Measurements from ENCODE around the gene PLXNA4. TPM values are rescaled to one million over a fixed set of nuclear protein-coding genes. Genes with fewer than 3 reads are reported as not detected.

Gene PLXNA4
- total RNA-seq, 1 experiment from 2014 or later = 0.81 TPM

DNA sequence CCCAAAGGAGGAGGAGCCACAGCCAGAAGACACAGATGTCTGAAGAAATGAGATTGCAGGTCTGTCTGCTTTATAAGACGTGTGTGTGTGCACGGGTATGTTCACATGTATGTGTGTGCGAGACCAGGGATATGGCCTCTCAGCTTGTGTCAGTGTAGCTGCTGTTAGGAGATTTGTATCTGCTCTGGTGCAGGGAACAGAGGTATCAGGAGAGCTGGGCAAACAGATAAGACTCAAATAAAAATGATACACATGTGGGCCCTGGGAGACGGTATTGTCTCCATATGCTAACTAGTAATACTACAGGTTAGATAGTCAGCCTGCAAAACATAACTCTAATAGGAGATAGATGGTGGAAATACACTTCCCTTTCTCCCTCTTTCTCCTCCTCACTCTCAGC lies 161.0 kb downstream of the PLXNA4 start:
- Mint-ChIP-seq H3K27me3 (ENCODE audit: low read depth) (no peaks in the 10 kb centered on the region), H3K9me3 (peaks cover 2% of the 10 kb centered on the region), H3K4me3 (no peak overlapping the region), H3K4me1 (peaks cover 4% of the 10 kb centered on the region; the same call in 1 of the 2 replicates), H3K36me3 (no peaks in the 10 kb centered on the region), H3K27ac (no peak overlapping the region)
- TF ChIP-seq, protein P1, sequence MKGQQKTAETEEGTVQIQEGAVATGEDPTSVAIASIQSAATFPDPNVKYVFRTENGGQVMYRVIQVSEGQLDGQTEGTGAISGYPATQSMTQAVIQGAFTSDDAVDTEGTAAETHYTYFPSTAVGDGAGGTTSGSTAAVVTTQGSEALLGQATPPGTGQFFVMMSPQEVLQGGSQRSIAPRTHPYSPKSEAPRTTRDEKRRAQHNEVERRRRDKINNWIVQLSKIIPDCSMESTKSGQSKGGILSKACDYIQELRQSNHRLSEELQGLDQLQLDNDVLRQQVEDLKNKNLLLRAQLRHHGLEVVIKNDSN (CRISPR knock-in tag; IDR thresholded peaks at IDR 0.05) = no peak
- TF ChIP-seq ZNF423 (CRISPR knock-in tag; IDR thresholded peaks at IDR 0.05) (no peak), CBFB (CRISPR knock-in tag; IDR thresholded peaks at IDR 0.05; ENCODE audit: low read depth) (no peak), GTF2I (CRISPR knock-in tag; conservative IDR thresholded peaks at IDR 0.05) (no peak), KAT7 (CRISPR knock-in tag; IDR thresholded peaks at IDR 0.05; ENCODE audit: borderline replicate concordance) (no peak), ZNF121 (CRISPR knock-in tag; IDR thresholded peaks at IDR 0.05) (no peak), NR1H2 (CRISPR knock-in tag; IDR thresholded peaks at IDR 0.05) (no peak), GABPB1 (CRISPR knock-in tag; IDR thresholded peaks at IDR 0.05) (no peak)
- TF ChIP-seq, protein P2, sequence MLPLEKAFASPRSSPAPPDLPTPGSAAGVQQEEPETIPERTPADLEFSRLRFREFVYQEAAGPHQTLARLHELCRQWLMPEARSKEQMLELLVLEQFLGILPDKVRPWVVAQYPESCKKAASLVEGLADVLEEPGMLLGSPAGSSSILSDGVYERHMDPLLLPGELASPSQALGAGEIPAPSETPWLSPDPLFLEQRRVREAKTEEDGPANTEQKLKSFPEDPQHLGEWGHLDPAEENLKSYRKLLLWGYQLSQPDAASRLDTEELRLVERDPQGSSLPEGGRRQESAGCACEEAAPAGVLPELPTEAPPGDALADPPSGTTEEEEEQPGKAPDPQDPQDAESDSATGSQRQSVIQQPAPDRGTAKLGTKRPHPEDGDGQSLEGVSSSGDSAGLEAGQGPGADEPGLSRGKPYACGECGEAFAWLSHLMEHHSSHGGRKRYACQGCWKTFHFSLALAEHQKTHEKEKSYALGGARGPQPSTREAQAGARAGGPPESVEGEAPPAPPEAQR (CRISPR knock-in tag; IDR thresholded peaks at IDR 0.05) = no peak
- TF ChIP-seq, protein P3, sequence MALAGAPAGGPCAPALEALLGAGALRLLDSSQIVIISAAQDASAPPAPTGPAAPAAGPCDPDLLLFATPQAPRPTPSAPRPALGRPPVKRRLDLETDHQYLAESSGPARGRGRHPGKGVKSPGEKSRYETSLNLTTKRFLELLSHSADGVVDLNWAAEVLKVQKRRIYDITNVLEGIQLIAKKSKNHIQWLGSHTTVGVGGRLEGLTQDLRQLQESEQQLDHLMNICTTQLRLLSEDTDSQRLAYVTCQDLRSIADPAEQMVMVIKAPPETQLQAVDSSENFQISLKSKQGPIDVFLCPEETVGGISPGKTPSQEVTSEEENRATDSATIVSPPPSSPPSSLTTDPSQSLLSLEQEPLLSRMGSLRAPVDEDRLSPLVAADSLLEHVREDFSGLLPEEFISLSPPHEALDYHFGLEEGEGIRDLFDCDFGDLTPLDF (CRISPR knock-in tag; IDR thresholded peaks at IDR 0.05) = no peak
- TF ChIP-seq, protein P4, sequence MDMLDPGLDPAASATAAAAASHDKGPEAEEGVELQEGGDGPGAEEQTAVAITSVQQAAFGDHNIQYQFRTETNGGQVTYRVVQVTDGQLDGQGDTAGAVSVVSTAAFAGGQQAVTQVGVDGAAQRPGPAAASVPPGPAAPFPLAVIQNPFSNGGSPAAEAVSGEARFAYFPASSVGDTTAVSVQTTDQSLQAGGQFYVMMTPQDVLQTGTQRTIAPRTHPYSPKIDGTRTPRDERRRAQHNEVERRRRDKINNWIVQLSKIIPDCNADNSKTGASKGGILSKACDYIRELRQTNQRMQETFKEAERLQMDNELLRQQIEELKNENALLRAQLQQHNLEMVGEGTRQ (CRISPR knock-in tag; IDR thresholded peaks at IDR 0.05) = no peak
- TF ChIP-seq, protein P5, sequence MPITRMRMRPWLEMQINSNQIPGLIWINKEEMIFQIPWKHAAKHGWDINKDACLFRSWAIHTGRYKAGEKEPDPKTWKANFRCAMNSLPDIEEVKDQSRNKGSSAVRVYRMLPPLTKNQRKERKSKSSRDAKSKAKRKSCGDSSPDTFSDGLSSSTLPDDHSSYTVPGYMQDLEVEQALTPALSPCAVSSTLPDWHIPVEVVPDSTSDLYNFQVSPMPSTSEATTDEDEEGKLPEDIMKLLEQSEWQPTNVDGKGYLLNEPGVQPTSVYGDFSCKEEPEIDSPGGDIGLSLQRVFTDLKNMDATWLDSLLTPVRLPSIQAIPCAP (CRISPR knock-in tag; IDR thresholded peaks at IDR 0.05) = no peak
- TF ChIP-seq, protein P6, sequence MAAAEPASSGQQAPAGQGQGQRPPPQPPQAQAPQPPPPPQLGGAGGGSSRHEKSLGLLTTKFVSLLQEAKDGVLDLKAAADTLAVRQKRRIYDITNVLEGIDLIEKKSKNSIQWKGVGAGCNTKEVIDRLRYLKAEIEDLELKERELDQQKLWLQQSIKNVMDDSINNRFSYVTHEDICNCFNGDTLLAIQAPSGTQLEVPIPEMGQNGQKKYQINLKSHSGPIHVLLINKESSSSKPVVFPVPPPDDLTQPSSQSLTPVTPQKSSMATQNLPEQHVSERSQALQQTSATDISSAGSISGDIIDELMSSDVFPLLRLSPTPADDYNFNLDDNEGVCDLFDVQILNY (CRISPR knock-in tag; IDR thresholded peaks at IDR 0.05) = no peak
- ATAC-seq = no peak
- DNase-seq (ENCODE audit: low spot score) = no peak
- ChIA-PET CTCF (no interaction called here), POLR2A (no interaction called here)

DNA sequence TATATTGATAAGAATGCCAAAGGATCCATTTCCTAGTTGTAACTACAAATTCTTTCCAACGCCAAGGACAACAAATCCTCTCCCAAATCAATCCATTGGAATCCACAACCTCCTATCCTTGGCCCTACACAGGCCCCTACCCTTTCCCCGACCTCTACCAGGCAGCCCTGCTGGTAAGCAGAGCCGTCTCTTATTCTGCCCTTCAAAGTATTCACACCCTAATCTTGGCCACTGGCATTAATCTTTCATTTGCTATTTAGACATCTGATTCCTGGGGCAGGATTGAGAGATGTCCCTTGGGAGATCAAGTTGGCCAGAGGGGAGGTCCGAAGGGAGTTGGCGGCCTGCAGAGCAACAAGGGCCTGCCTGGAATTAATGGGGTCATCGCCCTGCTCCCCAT lies 161.4 kb downstream of the PLXNA4 start:
- no peaks in the 10 kb centered on the region for H3K36me3 Mint-ChIP-seq
- peaks cover 7% of the 10 kb centered on the region for H3K4me1 Mint-ChIP-seq
- no peaks in the 10 kb centered on the region for H3K27me3 Mint-ChIP-seq (ENCODE audit: low read depth)
- no peak overlapping the region for H3K27ac Mint-ChIP-seq
- no peak overlapping the region for H3K4me3 Mint-ChIP-seq
- DNase-seq (ENCODE audit: low spot score) (no peak), ATAC-seq (no peak)
- CTCF ChIA-PET = no interaction called here
- H3K9me3 Mint-ChIP-seq = no peaks in the 10 kb centered on the region
- POLR2A ChIA-PET = no interaction called here
- no peak for TF ChIP-seq OVOL2 (CRISPR knock-in tag; IDR thresholded peaks at IDR 0.05; ENCODE audit: borderline replicate concordance)
- TF ChIP-seq ZNF396 (CRISPR knock-in tag; IDR thresholded peaks at IDR 0.05; ENCODE audit: borderline replicate concordance) = no peak
- TF ChIP-seq, protein P7, sequence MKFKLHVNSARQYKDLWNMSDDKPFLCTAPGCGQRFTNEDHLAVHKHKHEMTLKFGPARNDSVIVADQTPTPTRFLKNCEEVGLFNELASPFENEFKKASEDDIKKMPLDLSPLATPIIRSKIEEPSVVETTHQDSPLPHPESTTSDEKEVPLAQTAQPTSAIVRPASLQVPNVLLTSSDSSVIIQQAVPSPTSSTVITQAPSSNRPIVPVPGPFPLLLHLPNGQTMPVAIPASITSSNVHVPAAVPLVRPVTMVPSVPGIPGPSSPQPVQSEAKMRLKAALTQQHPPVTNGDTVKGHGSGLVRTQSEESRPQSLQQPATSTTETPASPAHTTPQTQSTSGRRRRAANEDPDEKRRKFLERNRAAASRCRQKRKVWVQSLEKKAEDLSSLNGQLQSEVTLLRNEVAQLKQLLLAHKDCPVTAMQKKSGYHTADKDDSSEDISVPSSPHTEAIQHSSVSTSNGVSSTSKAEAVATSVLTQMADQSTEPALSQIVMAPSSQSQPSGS (CRISPR knock-in tag; IDR thresholded peaks at IDR 0.05; ENCODE audit: borderline replicate concordance, low read depth) = no peak
- TF ChIP-seq, protein P5 (CRISPR knock-in tag; IDR thresholded peaks at IDR 0.05) = no peak
- TF ChIP-seq, protein P8, sequence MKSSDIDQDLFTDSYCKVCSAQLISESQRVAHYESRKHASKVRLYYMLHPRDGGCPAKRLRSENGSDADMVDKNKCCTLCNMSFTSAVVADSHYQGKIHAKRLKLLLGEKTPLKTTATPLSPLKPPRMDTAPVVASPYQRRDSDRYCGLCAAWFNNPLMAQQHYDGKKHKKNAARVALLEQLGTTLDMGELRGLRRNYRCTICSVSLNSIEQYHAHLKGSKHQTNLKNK (CRISPR knock-in tag; IDR thresholded peaks at IDR 0.05) = no peak
- TF ChIP-seq FOXP1 (CRISPR knock-in tag; IDR thresholded peaks at IDR 0.05; ENCODE audit: borderline replicate concordance) = no peak
- TF ChIP-seq, protein P9, sequence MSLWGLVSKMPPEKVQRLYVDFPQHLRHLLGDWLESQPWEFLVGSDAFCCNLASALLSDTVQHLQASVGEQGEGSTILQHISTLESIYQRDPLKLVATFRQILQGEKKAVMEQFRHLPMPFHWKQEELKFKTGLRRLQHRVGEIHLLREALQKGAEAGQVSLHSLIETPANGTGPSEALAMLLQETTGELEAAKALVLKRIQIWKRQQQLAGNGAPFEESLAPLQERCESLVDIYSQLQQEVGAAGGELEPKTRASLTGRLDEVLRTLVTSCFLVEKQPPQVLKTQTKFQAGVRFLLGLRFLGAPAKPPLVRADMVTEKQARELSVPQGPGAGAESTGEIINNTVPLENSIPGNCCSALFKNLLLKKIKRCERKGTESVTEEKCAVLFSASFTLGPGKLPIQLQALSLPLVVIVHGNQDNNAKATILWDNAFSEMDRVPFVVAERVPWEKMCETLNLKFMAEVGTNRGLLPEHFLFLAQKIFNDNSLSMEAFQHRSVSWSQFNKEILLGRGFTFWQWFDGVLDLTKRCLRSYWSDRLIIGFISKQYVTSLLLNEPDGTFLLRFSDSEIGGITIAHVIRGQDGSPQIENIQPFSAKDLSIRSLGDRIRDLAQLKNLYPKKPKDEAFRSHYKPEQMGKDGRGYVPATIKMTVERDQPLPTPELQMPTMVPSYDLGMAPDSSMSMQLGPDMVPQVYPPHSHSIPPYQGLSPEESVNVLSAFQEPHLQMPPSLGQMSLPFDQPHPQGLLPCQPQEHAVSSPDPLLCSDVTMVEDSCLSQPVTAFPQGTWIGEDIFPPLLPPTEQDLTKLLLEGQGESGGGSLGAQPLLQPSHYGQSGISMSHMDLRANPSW (CRISPR knock-in tag; conservative IDR thresholded peaks at IDR 0.05; ENCODE audit: low read depth) = no peak
- TF ChIP-seq, protein P10, sequence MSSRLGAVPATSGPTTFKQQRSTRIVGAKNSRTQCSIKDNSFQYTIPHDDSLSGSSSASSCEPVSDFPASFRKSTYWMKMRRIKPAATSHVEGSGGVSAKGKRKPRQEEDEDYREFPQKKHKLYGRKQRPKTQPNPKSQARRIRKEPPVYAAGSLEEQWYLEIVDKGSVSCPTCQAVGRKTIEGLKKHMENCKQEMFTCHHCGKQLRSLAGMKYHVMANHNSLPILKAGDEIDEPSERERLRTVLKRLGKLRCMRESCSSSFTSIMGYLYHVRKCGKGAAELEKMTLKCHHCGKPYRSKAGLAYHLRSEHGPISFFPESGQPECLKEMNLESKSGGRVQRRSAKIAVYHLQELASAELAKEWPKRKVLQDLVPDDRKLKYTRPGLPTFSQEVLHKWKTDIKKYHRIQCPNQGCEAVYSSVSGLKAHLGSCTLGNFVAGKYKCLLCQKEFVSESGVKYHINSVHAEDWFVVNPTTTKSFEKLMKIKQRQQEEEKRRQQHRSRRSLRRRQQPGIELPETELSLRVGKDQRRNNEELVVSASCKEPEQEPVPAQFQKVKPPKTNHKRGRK (CRISPR knock-in tag; IDR thresholded peaks at IDR 0.05; ENCODE audit: borderline replicate concordance) = no peak
- no peak for TF ChIP-seq TEAD1 (CRISPR knock-in tag; IDR thresholded peaks at IDR 0.05)

All from WTC11 (cell line).